ENCODE data around the gene CISH.

CISH gene

DNA sequence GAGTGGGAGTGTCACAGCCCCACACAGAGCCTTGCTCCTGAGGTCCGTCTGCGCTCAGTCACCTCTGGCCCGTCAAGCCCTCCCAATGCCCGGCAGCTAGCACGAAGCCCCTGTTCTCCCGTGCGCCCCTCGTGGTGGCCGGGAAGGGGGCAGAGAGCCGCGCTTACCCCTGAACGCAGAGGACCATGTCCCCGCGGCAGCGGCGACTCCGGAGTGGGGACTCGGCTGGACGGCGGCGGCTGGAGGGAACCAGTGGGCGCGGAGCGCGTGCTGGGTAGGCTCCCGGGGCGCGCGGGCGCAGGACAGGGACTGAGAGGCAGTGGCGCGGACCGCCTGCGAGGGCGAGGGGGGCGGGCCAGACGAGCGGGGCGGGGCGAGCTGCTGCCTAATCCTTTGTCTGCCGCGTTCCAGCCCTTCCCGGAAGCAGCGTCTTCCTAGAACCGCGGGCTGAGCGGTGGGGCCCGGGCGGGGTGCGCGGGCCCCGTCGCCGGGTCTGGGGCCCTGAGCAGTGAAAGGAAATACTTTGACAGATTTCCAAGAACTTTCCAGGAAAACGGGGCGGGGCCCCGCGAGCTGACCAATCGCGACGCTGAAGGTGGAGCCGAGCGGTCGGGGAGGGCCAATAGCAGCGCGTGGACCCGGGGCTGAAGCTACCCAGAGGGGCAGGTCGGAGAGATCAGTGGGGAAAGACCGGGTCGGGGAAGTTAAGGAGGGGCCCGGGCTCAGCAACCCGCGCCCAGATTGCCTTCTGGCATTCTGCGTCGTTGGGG, at the start of gene CISH:
TSS of gene CISH (minus strand) at position 311 of the 770 bp plus-strand sequence. CDS start at position 187, 124 bp downstream.
- TF ChIP-seq, protein P1, sequence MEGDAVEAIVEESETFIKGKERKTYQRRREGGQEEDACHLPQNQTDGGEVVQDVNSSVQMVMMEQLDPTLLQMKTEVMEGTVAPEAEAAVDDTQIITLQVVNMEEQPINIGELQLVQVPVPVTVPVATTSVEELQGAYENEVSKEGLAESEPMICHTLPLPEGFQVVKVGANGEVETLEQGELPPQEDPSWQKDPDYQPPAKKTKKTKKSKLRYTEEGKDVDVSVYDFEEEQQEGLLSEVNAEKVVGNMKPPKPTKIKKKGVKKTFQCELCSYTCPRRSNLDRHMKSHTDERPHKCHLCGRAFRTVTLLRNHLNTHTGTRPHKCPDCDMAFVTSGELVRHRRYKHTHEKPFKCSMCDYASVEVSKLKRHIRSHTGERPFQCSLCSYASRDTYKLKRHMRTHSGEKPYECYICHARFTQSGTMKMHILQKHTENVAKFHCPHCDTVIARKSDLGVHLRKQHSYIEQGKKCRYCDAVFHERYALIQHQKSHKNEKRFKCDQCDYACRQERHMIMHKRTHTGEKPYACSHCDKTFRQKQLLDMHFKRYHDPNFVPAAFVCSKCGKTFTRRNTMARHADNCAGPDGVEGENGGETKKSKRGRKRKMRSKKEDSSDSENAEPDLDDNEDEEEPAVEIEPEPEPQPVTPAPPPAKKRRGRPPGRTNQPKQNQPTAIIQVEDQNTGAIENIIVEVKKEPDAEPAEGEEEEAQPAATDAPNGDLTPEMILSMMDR (IDR thresholded peaks at IDR 0.05; ENCODE audit: low read depth, low read length) = peak; percentile 47
- peak; percentile 85 for DNase-seq (ENCODE audit: extremely low read depth, low read depth)

DNA sequence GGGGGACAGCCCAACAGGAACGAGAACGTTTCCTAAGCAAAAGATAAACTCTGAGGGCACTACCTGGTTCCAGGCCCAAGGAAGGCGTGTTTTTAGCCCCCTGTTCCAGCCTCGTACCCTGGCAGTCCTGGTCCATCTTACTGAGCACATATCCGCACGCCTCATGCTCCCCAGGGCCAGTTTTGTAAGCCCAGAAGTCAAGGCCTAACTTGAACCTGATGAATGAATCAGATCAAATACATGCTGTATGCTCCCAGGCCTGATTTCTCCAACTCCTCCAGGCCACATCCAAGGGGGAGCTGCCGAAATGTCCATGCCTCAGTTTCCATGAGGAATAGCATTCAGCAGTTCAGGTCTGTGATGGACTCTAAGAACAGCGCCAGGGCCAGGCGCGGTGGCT, 48.8 kb upstream of the CISH start:
- no peak for DNase-seq (ENCODE audit: extremely low read depth, low read depth)
- TF ChIP-seq, protein P1 (IDR thresholded peaks at IDR 0.05; ENCODE audit: low read depth, low read length) = no peak

DNA sequence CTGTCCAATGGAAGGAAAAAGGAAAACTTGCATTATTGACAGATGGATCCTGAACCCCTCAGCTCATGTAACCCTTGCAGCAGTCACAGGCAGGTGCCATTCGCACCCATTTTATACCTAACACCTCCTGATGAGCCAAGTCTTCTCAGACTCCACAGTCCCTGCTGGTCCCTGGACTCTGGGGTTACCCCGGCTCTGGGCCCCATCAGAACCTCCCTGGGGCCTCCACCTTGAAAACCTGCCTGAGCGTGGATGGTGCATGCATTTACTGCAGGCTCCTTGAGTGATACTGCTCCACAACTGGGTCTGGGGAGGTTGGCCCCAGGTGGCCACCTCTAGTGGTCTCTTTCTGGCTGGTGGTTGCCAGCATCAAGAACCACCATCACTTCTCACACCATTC, 47.3 kb upstream of the CISH start:
- TF ChIP-seq, protein P1 (IDR thresholded peaks at IDR 0.05; ENCODE audit: low read depth, low read length) = no peak
- no peak for DNase-seq (ENCODE audit: extremely low read depth, low read depth)

DNA sequence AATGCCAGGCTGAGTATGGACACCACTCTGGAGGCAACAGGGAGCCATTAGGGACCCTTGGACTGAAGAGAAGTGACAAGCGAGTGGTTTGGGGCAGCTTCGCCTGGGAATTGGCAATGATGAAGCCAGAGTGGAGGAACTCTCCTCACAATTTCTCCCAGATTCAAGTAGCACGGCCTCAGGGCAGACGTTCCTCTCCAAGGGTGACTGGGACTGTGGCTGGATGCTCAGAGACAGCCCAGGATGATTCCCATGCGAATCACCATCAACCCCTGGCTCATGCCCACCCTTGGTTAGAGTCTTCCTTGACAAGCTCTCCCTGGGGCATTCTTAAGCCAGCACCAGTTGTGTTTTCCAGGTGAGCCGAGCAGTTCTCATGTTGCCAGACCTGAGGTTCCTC, 46.8 kb upstream of the CISH start:
- TF ChIP-seq, protein P1 (IDR thresholded peaks at IDR 0.05; ENCODE audit: low read depth, low read length) = no peak
- no peak for DNase-seq (ENCODE audit: extremely low read depth, low read depth)

DNA sequence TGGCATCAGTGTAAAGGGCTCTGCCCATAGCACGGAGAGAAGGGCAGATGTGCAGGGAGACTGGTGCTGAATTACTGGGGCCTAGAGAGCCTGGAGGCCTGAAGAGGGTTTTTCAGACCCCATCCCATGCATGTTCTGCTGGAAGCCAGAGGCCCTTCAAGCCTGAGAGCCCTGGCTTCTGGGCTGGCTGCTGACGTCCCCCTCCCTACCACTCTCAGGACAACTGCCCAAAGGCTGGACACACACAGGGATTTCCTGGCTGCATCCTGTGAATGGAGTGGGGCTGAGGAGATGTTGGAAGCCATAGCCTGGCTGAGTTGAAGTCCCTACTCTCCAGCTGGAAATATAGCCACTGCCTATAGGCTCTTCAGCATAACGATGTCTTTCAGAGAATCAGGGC, 46.2 kb upstream of the CISH start:
- TF ChIP-seq, protein P1 (IDR thresholded peaks at IDR 0.05; ENCODE audit: low read depth, low read length) = no peak
- DNase-seq (ENCODE audit: extremely low read depth, low read depth) = no peak

GRCh38 chr3:50657407-50657806, 45.8 kb upstream of the CISH start:
- no peak for DNase-seq (ENCODE audit: extremely low read depth, low read depth)
- TF ChIP-seq, protein P1 (IDR thresholded peaks at IDR 0.05; ENCODE audit: low read depth, low read length) = no peak

DNA sequence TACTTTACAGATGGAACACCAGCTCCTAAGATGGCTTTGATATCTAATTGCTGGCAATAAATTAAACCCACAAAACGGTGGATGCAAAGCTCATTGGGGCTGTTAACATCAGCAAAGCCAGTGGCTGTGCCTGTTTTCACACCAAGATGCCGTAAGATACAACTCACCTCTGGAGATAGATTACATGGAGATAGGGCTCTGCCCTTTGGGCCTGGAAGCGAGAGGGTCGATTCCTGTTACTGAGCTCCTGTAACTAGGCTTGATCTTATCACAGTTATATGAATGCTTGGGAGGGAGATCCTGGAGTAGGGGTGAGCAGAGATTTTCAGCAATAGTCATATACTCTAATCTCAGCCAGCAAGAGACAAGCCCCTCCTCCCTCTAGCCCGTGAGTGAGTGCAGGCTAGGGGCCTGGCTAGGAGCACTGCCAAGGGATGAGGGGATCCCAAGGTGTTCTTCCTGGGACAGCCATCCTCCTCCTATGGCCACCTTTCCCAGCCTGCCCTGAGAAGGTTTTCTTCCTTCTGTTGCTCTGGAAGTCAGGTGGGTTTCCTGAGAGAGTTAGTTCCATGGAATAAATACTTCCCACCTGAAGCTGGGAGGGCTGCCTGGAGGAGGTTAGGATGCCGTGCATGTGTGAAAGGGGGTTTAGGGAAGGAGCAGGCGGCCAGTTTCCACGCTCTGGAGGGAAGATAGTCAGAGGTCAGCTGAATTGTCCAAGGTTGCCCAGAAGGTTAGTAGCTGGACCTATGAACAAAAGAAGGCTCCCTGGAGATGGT, 45.0 kb upstream of the CISH start:
- TF ChIP-seq, protein P1 (IDR thresholded peaks at IDR 0.05; ENCODE audit: low read depth, low read length) = no peak
- DNase-seq (ENCODE audit: extremely low read depth, low read depth) = no peak
